Hepatocyte (in vitro differentiated cells): Measurements from ENCODE around the gene MOG. TPM values are rescaled to one million over a fixed set of nuclear protein-coding genes. Genes with fewer than 3 reads are reported as not detected.

Source experiments
- DNase-seq: peaks from one replicate; pipeline ENCODE4 v3.0.0-alpha.2; 2016; ENCODE audit warnings: low spot score
- H2AFZ ChIP-seq: fragments of 200-600 bp; sonication (generic); 2 replicates; pipeline ENCODE4 v1.6.0; 2016; ENCODE audit warnings: antibody characterized with exemption, mild to moderate bottlenecking
- H3K27ac ChIP-seq: fragments of 200-600 bp; sonication (generic); 2 replicates; pipeline ENCODE4 v1.5.1; 2016; ENCODE audit warnings: mild to moderate bottlenecking
- H3K27me3 ChIP-seq: fragments of 200-600 bp; sonication (generic); 2 replicates; pipeline ENCODE4 v1.6.1; 2016
- H3K36me3 ChIP-seq: fragments of 200-600 bp; sonication (generic); replicated peaks from 2 replicates; pipeline ENCODE4 v1.5.1; 2016; ENCODE audit warnings: low read depth; ENCODE audit not compliant: insufficient read depth
- H3K4me1 ChIP-seq: fragments of 200-600 bp; sonication (generic); 2 replicates; pipeline ENCODE4 v1.5.1; 2016; ENCODE audit warnings: mild to moderate bottlenecking, moderate library complexity; ENCODE audit not compliant: insufficient read depth
- H3K4me2 ChIP-seq: fragments of 200-600 bp; sonication (generic); 2 replicates; pipeline ENCODE4 v1.6.0; 2016
- H3K4me3 ChIP-seq: fragments of 200-600 bp; sonication (generic); 2 replicates; pipeline ENCODE4 v1.5.1; 2016; ENCODE audit warnings: mild to moderate bottlenecking
- H3K79me2 ChIP-seq: fragments of 200-600 bp; sonication (generic); 2 replicates; pipeline ENCODE4 v1.6.0; 2017; ENCODE audit warnings: mild to moderate bottlenecking
- H3K9me2 ChIP-seq: fragments of 200-600 bp; sonication (generic); replicated peaks from 2 replicates; pipeline ENCODE4 v1.6.0; 2017; ENCODE audit warnings: mild to moderate bottlenecking; ENCODE audit not compliant: insufficient read depth
- H3K9me3 ChIP-seq: fragments of 200-600 bp; sonication (generic); 2 replicates; pipeline ENCODE4 v1.5.1; 2016; ENCODE audit warnings: low read depth, mild to moderate bottlenecking
- H4K20me1 ChIP-seq: fragments of 200-600 bp; sonication (generic); 2 replicates; pipeline ENCODE4 v1.6.0; 2016; ENCODE audit warnings: mild to moderate bottlenecking; ENCODE audit not compliant: insufficient read depth, poor library complexity, severe bottlenecking
- CTCF ChIP-seq: fragments of 200-600 bp; sonication (generic); IDR thresholded peaks from 2 replicates; pipeline ENCODE4 v1.5.1; 2016; ENCODE audit warnings: antibody characterized with exemption, mild to moderate bottlenecking; ENCODE audit not compliant: poor library complexity
- EZH2 ChIP-seq: fragments of 200-600 bp; sonication (generic); IDR thresholded peaks from 2 replicates; pipeline ENCODE4 v1.6.1; 2016; ENCODE audit warnings: antibody characterized with exemption, mild to moderate bottlenecking, borderline replicate concordance
- EZH2phosphoT487 ChIP-seq: fragments of 200-600 bp; sonication (generic); IDR thresholded peaks from one replicate; pipeline ENCODE4 v1.6.1; 2018; ENCODE audit warnings: antibody characterized with exemption, mild to moderate bottlenecking, low read depth, moderate library complexity; ENCODE audit not compliant: unreplicated experiment, severe bottlenecking
- WGBS: methylation state at CpG from one replicate; pipeline ENCODE4 v1.1.6; 2016; ENCODE audit warnings: low lambda C conversion rate; ENCODE audit errors: missing lambda C conversion rate; 5-methylcytosine and 5-hydroxymethylcytosine counted together
- polyA plus RNA-seq: library from polyadenylated mRNA; unstranded; fragments of >200 nt; fragmentation: Nextera tagmentation; extraction: Ambion mirVana; gene quantifications from 2 replicates; pipeline ENCODE4 v1.2.1, GENCODE V29; 2016
- total RNA-seq: library from RNA; depleted of rRNA; stranded (reverse); fragments of >200 nt; gene quantifications from 2 replicates; pipeline ENCODE4 v1.2.3, GENCODE V29; 2014

The MOG gene
- total and polyA plus RNA-seq, 2 experiments from 2014 or later = not detected

DNA sequence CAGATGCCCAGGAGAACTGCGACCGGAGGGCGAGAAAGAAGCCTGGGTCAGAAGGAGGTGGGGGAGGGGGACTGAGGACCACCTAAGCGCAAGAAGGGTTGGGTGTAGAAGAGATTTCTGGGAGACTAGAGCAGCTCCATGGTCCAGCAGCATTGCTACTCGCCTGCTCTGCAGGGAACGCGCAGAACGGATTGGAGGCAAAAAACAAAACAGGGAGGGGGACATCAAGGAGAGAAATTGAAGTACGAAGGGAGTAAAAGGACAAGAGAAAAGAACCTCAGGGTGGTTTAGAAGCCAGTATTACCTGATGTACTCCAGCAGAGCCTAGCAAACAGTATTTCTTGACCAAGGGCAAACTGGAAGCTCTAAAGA lies 23.4 kb upstream of the MOG start:
- Histone ChIP-seq H3K27ac (peak overlapping the region; percentile 75), H3K79me2 (no peaks in the 10 kb centered on the region), H3K4me2 (peak overlapping the region; percentile 84), H3K4me3 (peak overlapping the region; percentile 43), H3K36me3 (no peaks in the 10 kb centered on the region), H3K4me1 (peaks cover 13% of the 10 kb centered on the region), H3K27me3 (peaks cover 9% of the 10 kb centered on the region), H2AFZ (peak overlapping the region; percentile 94), H3K9me2 (no peaks in the 10 kb centered on the region), H4K20me1 (no peaks in the 10 kb centered on the region), H3K9me3 (no peaks in the 10 kb centered on the region)
- WGBS = 3% methylated on average over 8 of the region's 9 CpGs
- TF ChIP-seq EZH2 = no peak
- TF ChIP-seq EZH2phosphoT487 = no peak
- no peak for TF ChIP-seq CTCF
- DNase-seq = peak; percentile 39

- Histone ChIP-seq H4K20me1 (no peaks in the 10 kb centered on the region), H3K9me3 (no peaks in the 10 kb centered on the region), H3K36me3 (no peaks in the 10 kb centered on the region), H3K27ac (no peak overlapping the region), H3K4me3 (no peak overlapping the region), H3K4me1 (peaks cover 6% of the 10 kb centered on the region), H3K79me2 (no peaks in the 10 kb centered on the region), H2AFZ (no peak overlapping the region), H3K9me2 (no peaks in the 10 kb centered on the region), H3K27me3 (no peaks in the 10 kb centered on the region), H3K4me2 (no peak overlapping the region)
- no peak for TF ChIP-seq EZH2phosphoT487
- TF ChIP-seq EZH2 = no peak
- TF ChIP-seq CTCF = no peak
- no peak for DNase-seq
- WGBS = 96% methylated on average over 9 of the region's 9 CpGs
These were observed 19.6 kb upstream of the MOG start for GRCh38 chr6:29637247-29637646.

DNA sequence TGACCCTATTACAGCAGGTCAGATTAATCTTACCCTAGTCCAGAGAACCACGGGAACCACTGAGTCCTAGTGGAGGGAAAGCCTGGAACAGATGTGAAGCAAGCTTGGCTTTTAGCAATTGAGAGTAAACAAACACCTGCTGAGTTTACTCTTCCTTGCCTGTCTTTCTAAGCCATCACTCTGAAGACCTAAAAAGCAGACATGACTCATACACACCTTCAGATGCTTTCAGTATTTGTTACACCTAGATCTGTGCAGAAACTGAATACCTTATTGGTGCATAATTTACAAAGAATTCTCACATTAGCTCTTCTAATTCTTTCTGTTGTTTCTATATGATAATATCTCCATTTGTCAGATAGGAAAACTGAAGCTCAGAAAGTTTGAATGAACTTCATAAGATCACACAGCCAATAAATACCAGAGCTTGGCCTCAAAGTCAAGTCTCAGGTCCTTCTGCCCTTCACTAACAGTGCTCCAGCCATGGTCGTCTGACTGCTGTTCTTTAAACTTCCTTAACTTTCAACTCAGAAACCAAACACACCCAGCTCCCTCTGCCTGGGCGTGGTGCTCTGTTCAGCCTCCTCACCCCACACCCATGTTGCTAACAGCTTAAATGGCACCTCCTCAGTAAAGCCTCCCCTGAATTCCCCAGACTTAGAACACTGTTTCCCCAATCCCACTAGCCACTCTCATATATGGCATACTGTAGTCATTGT lies 15.3 kb upstream of the MOG start:
- Histone ChIP-seq H3K36me3 (no peaks in the 10 kb centered on the region), H3K27ac (no peak overlapping the region), H4K20me1 (no peaks in the 10 kb centered on the region), H3K9me3 (no peaks in the 10 kb centered on the region), H2AFZ (no peak overlapping the region), H3K79me2 (no peaks in the 10 kb centered on the region), H3K4me1 (no peaks in the 10 kb centered on the region), H3K4me3 (no peak overlapping the region), H3K4me2 (no peak overlapping the region), H3K27me3 (no peaks in the 10 kb centered on the region), H3K9me2 (no peaks in the 10 kb centered on the region)
- no peak for TF ChIP-seq EZH2phosphoT487
- TF ChIP-seq EZH2 = no peak
- TF ChIP-seq CTCF = no peak
- 39% methylated on average over 3 of the region's 3 CpGs for WGBS
- no peak for DNase-seq
